Lower lobe of right lung (tissue), 2 donors: ENCODE results near the gene ZNF740. TPM values are rescaled to one million over a fixed set of nuclear protein-coding genes. Genes with fewer than 3 reads are reported as not detected.
A peak's percentile ranks its signal among the peaks of the same experiment; 100 is the strongest.

ENCODE experiments used
- ATAC-seq, 2 donors: fragments of 200-7000 bp; cut with Tn5 transposase; one replicate each; pipeline ENCODE4 v1.9.1; 2020 to 2022; ENCODE audit warnings: mild to moderate bottlenecking in 2 of 2, moderate library complexity in 2 of 2
- DNase-seq: peaks from one replicate; pipeline ENCODE4 v3.0.0-alpha.2; 2020
- H3K27ac ChIP-seq: fragments of 200-600 bp; one replicate; pipeline ENCODE4 v1.8.0; 2022
- H3K27me3 ChIP-seq: fragments of 200-600 bp; one replicate; pipeline ENCODE4 v1.8.0; 2022; ENCODE audit warnings: low read depth
- H3K36me3 ChIP-seq: fragments of 200-600 bp; one replicate; pipeline ENCODE4 v1.8.0; 2022; ENCODE audit warnings: mild to moderate bottlenecking
- H3K4me1 ChIP-seq: fragments of 200-600 bp; one replicate; pipeline ENCODE4 v1.8.0; 2022
- H3K4me3 ChIP-seq: fragments of 200-600 bp; one replicate; pipeline ENCODE4 v1.8.0; 2022; ENCODE audit warnings: mild to moderate bottlenecking
- H3K9me3 ChIP-seq: fragments of 200-600 bp; one replicate; pipeline ENCODE4 v1.8.0; 2022
- intact Hi-C: fragments of 100-400 bp; cut with DNase I; formaldehyde crosslinking; loops from one replicate; pipeline ENCODE4 v1.11.0; 2022
- total RNA-seq: library from RNA; stranded (reverse); fragmentation: NEBNext Ultra II Directional; extraction: Animal tissue kit (Norgen Biotek cat#: 25700); gene quantifications from one replicate; pipeline ENCODE4 v1.2.1, GENCODE V29; 2021
- TF ChIP-seq, protein P1 (sequence below): fragments of 200-600 bp; IDR thresholded peaks from one replicate; pipeline ENCODE4 v1.8.0; 2022; ENCODE audit warnings: antibody characterized with exemption, mild to moderate bottlenecking
- donor health status: DM: no; HTN: yes; CAD: no; lungs with severe emphysema.

Gene ZNF740
- total RNA-seq, 1 donor from 2014 or later, result 49.5 TPM

DNA sequence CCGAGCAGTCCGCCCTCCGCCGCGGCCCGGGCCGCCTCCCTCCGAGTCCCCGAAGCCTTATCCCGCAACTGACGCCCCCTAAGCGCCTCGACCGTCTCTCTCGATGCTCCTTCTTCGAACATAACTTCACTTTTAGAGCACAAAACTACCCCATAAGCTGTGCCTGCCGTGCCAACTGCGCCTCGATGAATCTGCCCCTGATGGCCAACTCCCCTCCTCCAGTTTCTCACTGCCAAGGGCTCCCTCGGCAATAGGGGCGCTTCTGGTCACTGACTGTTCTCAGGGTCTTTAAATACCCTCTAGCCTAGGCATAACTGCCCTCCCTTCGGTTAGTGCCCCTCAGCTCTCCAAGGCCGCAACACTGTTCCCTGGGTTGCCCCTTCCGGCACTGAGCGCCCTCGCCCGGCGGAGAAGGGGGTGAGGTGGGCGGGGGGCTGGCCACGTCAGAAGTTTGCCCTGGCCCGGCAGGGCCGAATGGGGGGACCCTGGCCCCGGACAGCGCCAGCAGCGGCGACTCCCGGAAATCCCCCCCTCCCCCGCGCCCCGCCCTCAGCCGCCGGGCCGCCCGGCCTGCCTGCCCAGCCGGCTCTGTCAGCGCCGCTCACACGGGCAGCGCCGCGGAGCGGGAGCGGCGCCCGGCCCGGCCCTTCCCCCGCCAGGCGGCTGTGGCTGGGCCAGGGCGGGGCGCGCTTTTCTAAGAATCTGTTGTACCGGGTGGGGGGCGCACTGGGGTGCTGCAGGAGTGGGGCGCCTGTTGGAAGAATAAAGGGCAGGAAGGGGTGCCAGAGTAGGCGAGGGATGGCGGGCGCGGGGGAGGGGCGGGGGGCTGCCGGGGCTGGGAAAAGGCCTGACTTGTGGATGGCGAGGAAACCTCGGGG, 40.9 kb downstream of the ZNF740 start:
- intact Hi-C loops, result no loop called here
- Histone ChIP-seq H3K4me1 (peaks cover 77% of the 10 kb centered on the region), H3K27ac (peak overlapping the region; percentile 95), H3K9me3 (no peaks in the 10 kb centered on the region), H3K36me3 (no peaks in the 10 kb centered on the region), H3K4me3 (peak overlapping the region; percentile 77), H3K27me3 (no peaks in the 10 kb centered on the region)
- DNase-seq (peak; percentile 84), ATAC-seq (peak; percentile 71 to 78)
- TF ChIP-seq, protein P1, sequence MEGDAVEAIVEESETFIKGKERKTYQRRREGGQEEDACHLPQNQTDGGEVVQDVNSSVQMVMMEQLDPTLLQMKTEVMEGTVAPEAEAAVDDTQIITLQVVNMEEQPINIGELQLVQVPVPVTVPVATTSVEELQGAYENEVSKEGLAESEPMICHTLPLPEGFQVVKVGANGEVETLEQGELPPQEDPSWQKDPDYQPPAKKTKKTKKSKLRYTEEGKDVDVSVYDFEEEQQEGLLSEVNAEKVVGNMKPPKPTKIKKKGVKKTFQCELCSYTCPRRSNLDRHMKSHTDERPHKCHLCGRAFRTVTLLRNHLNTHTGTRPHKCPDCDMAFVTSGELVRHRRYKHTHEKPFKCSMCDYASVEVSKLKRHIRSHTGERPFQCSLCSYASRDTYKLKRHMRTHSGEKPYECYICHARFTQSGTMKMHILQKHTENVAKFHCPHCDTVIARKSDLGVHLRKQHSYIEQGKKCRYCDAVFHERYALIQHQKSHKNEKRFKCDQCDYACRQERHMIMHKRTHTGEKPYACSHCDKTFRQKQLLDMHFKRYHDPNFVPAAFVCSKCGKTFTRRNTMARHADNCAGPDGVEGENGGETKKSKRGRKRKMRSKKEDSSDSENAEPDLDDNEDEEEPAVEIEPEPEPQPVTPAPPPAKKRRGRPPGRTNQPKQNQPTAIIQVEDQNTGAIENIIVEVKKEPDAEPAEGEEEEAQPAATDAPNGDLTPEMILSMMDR, result peak; percentile 32

DNA sequence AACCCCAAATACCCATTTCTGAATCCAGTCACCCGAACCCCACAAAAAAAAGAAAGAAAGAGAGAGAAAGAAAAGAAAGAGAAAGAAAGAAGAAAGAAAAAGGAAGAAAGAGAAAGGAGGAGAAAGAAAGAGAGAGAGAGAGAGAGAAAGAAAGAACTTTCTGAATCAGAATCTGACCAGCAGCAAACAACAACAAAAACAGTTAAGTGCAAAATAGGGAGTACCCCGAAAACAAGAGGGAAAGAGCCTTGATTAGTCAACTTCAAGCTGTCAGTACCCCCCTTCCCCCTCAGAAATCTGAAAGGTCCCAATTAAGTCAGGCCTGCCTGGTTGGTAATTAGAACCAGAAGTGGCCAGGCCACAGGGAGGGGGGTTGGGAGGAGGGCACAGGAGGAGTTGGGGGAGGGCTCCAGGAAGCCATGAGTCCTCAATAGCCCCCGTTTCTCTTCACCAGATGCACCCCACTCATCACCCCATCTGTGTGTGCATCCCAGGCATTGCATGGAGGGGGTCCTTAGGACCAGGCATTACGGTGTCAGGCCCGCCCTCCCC, 41.7 kb downstream of the ZNF740 start:
- DNase-seq, result peak; percentile 30
- TF ChIP-seq, protein P1, result no peak
- Histone ChIP-seq H3K9me3 (no peaks in the 10 kb centered on the region), H3K4me1 (peaks cover 69% of the 10 kb centered on the region), H3K27me3 (no peaks in the 10 kb centered on the region), H3K4me3 (peak overlapping the region; percentile 77), H3K36me3 (peaks cover 3% of the 10 kb centered on the region), H3K27ac (peak overlapping the region; percentile 95)
- no peak for ATAC-seq
- intact Hi-C loops, result no loop called here

DNA sequence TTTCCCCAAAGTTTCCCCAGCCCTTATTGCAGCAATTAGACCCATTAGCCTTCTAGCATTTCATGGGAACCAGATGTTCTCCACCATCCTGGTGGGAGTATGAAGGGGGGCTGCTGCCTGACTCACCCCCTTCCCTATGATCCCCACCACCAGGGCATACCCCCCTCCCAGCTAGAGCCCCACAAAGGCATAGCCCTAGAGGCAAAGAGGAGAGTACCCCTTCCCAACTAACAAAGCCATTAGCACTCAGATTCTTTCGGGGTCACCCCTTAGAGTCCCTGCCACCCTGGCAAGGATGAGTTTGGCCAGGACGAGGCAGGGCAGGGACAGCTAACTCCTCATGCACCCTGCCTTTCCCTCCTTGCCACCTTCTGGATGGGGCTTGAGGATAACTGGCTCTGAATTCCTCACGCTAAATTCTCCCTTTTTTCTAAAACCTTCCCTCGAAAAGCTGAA, 42.3 kb downstream of the ZNF740 start:
- peak overlapping the region; percentile 95 for H3K27ac ChIP-seq
- no peak overlapping the region for H3K4me3 ChIP-seq
- no peaks in the 10 kb centered on the region for H3K9me3 ChIP-seq
- intact Hi-C loops, result no loop called here
- ATAC-seq, result no peak
- peak; percentile 10 for DNase-seq
- TF ChIP-seq, protein P1, result no peak
- peaks cover 63% of the 10 kb centered on the region for H3K4me1 ChIP-seq
- peaks cover 7% of the 10 kb centered on the region for H3K36me3 ChIP-seq
- H3K27me3 ChIP-seq, result no peaks in the 10 kb centered on the region

DNA sequence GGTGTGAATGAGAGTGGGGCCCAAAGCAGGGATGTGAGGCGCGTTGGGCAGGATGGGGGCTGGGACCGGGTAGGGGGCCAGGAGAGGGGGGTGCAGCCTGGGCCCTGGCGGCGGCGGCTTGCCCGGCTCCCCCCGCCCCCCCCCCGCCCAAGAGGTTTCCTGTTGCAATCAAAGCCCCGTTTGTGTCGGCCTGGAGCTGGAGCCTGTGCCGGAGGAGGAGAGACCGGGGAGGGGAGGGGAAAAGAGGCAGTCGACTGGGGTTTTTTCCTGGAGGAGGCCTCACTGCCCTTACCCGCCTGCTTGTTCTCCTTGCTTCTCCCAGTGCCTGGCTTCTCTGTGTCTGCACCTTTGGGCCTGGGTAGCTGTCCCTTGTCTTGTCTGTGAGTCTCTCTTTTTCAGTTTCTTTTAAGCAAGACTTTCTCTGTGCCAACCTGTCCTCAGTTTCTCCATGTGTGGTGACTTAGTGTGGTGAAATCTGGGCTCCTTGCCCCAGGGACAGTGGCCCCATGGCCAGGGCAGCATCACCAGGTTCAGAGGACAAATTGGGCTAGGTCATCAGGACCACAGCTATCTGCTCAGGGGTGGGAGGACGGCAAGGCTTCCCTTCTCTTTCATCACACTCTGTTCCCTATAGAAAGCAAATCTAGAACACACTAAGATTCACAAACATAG, 43.0 kb downstream of the ZNF740 start:
- H3K9me3 ChIP-seq, result no peaks in the 10 kb centered on the region
- DNase-seq (peak; percentile 58), ATAC-seq (no peak)
- H3K36me3 ChIP-seq, result peaks cover 7% of the 10 kb centered on the region
- TF ChIP-seq, protein P1, result no peak
- intact Hi-C loops, result no loop called here
- H3K4me3 ChIP-seq, result no peak overlapping the region
- H3K4me1 ChIP-seq, result peaks cover 56% of the 10 kb centered on the region
- peak overlapping the region; percentile 95 for H3K27ac ChIP-seq
- H3K27me3 ChIP-seq, result no peaks in the 10 kb centered on the region

DNA sequence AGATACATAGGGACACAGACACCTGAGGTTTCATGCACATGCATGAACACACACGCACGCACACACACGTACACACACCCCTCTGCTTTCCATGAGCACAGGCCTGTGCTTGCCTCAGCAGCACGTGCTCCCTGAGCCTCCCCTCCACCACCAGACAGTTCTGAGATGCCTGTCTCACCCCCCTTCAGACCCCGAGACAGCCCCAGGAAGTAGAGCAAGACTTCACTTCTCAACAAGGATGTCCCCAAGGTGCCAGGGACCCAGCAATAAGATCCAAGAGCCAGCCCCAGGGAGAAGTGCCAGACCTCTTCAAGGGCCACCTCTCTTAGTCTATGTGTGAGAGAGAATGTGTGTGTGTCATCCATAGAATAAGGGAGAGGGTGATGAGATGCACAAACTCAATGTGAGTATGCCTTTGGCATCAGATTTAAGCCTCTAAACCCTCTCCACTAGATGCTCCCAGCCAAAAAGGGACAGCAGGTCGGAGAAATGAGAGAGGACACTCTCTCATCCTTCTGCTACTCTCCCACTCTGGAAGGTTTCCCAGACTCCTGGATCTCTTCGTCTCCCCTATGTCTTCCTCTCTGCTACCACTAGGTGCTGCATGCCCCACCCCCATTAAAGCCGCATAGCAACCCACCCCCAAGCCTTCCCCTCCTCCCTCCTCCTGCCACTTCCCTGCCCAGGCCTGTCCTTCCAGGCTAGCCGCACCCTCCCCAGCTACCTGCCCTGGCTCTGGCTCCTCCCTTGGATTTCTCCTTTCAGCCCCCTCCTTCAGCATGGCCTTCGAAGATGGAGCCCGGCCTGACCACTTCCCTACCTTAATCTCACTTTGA, 43.8 kb downstream of the ZNF740 start:
- DNase-seq (peak; percentile 54), ATAC-seq (no peak)
- peaks cover 48% of the 10 kb centered on the region for H3K4me1 ChIP-seq
- no peaks in the 10 kb centered on the region for H3K9me3 ChIP-seq
- no peak overlapping the region for H3K4me3 ChIP-seq
- peaks cover 7% of the 10 kb centered on the region for H3K36me3 ChIP-seq
- intact Hi-C loops, result no loop called here
- peak overlapping the region; percentile 95 for H3K27ac ChIP-seq
- H3K27me3 ChIP-seq, result no peaks in the 10 kb centered on the region
- TF ChIP-seq, protein P1, result no peak
